ENCODE results near the gene DNASE1L3.

The DNASE1L3 gene

GRCh38 chr3:58154626-58155449 is 55.9 kb downstream of the DNASE1L3 start:
- no peak for DNase-seq

GRCh38 chr3:58153371-58153770 is 57.4 kb downstream of the DNASE1L3 start:
- no peak for DNase-seq

- no peak for DNase-seq
These were observed 58.4 kb downstream of the DNASE1L3 start for GRCh38 chr3:58152225-58153015.

GRCh38 chr3:58151637-58152036 is 59.1 kb downstream of the DNASE1L3 start:
- no peak for DNase-seq

- no peak for DNase-seq
These were observed 60.0 kb downstream of the DNASE1L3 start for GRCh38 chr3:58150810-58151199.

- no peak for DNase-seq
These were observed 60.5 kb downstream of the DNASE1L3 start for GRCh38 chr3:58150130-58150809.

GRCh38 chr3:58148049-58148448 is 62.7 kb downstream of the DNASE1L3 start:
- DNase-seq: no peak

GRCh38 chr3:58144478-58145325 is 66.1 kb downstream of the DNASE1L3 start:
- no peak for DNase-seq

GRCh38 chr3:58143417-58144055 is 67.2 kb downstream of the DNASE1L3 start:
- no peak for DNase-seq

All from COR-L47 (cell line).